Omental fat pad (tissue), 4 donors: Measurements from ENCODE around the gene TSGA10. TPM values are rescaled to one million over a fixed set of nuclear protein-coding genes. Genes with fewer than 3 reads are reported as not detected.

Experiments used
- ATAC-seq: fragments of 150-250 bp; one replicate; pipeline ENCODE4 v1.9.1; 2016; ENCODE audit warnings: mild to moderate bottlenecking, moderate library complexity; ENCODE audit not compliant: low FRiP score
- DNase-seq: peaks from one replicate; pipeline ENCODE4 v3.0.0-alpha.2; 2019; ENCODE audit warnings: low spot score
- CTCF ChIP-seq, 3 donors: fragments of 450-650 bp; IDR thresholded peaks; one replicate each; pipeline ENCODE4 v1.5.1; 2016 to 2017; ENCODE audit warnings: antibody characterized with exemption in 3 of 3, mild to moderate bottlenecking in 3 of 3, moderate library complexity in 2 of 3
- small RNA-seq: library from RNA; depleted of rRNA; stranded (forward); fragments of <200 nt; gene quantifications from one replicate; pipeline ENCODE3, GENCODE V24; 2016
- total RNA-seq, 4 donors: library from RNA; depleted of rRNA; stranded (reverse); fragments of >200 nt; gene quantifications; one replicate each; pipeline ENCODE4 v1.1.0, GENCODE V29; 2016

Gene TSGA10
- total RNA-seq, 4 donors from 2014 or later, result 4.7 to 19.5 (median 8.5) TPM

- no peak for TF ChIP-seq CTCF (IDR thresholded peaks at IDR 0.05)
- no peak for ATAC-seq
Measured at GRCh38 chr2:98948956-98949739, 205.6 kb downstream of the TSGA10 start.

GRCh38 chr2:98947554-98947953, 207.2 kb downstream of the TSGA10 start:
- no peak for TF ChIP-seq CTCF (IDR thresholded peaks at IDR 0.05)

More at GRCh38 chr2:98948956-98949739, 205.6 kb downstream of the TSGA10 start:
- no peak for DNase-seq

More at GRCh38 chr2:98947554-98947953, 207.2 kb downstream of the TSGA10 start:
- ATAC-seq (no peak), DNase-seq (no peak)

Small RNA genes within 50 kb of the gene (small RNA-seq; reads per million reads assigned to genes)
- gene AC092587.1, result not detected

Other genes starting within 250 kb of the TSGA10 start
- gene CRACDL, start 218.7 kb downstream of the TSGA10 start, total RNA-seq, result 10 to 100 TPM in 1 of 4 donors, 1 to 10 TPM in 3; 5.7 to 11.8 (median 9.5) TPM
- gene C2orf15, start 13.2 kb downstream of the TSGA10 start, total RNA-seq, result 1 to 10 TPM in 1 of 4 donors, under 1 TPM in 2, not detected in 1; 0.69 to 1.3 (median 0.95) TPM
- 10 to 100 TPM in 1 of 4 donors, 1 to 10 TPM in 3; 3.4 to 13.4 (median 7.0) TPM for gene LIPT1, start within 50 bp of the TSGA10 start, total RNA-seq
- 10 to 100 TPM; 15.3 to 38.3 (median 24.1) TPM for gene MITD1, start 26.1 kb upstream of the TSGA10 start, total RNA-seq
- 10 to 100 TPM; 18.4 to 22.6 (median 21.2) TPM for gene MRPL30, start 26.2 kb upstream of the TSGA10 start, total RNA-seq
- gene LYG2, start 100.7 kb upstream of the TSGA10 start, total RNA-seq, result not detected
- 1 to 10 TPM in 3 of 4 donors, not detected in 1; 1.0 to 1.1 (median 1.1) TPM for gene LYG1, start 146.3 kb upstream of the TSGA10 start, total RNA-seq
- 10 to 100 TPM; 27.6 to 46.5 (median 35.4) TPM for gene TXNDC9, start 181.4 kb upstream of the TSGA10 start, total RNA-seq
- gene EIF5B, start 182.4 kb upstream of the TSGA10 start, total RNA-seq, result 10 to 100 TPM; 30.1 to 78.1 (median 36.4) TPM